ENCODE measurements around the gene ANKRD45.
"Not testable (repeated sequence)": the region's sequence is repeated elsewhere in the genome, so short reads cannot be mapped to it uniquely, and the experiment has no call there.

ANKRD45 gene

DNA sequence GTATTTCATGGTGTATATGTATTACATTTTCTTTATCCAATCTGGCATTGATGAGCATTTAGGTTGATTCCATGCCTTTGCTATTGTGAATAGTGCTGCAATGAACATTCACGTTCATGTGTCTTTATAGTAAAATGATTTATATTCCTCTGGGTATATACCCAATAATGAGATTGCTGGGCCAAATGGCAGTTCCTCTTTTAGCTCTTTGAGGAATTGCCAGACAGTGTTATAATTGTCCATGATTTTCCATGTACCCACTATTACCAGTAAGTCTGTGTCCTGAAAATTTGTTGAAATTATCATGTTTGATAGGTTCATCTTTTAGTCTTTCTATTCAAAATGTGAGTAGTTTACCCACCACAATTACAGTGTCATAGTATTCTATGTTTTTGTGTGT is 101.2 kb downstream of the ANKRD45 start:
- H3K4me3 ChIP-seq (replicated peaks; ENCODE audit: insufficient read depth, low read length): no peak overlapping the region
- DNase-seq (ENCODE audit: low read depth in 1 of 2, low spot score in 1 of 2): no peak
- TF ChIP-seq SPI1 (IDR thresholded peaks at IDR 0.05; ENCODE audit: borderline replicate concordance, low read depth) (peak; percentile 88), GABPA (IDR thresholded peaks at IDR 0.05; ENCODE audit: low read depth) (no peak), REST (IDR thresholded peaks at IDR 0.05; ENCODE audit: insufficient replicate concordance, low read depth) (no peak), POLR2AphosphoS5 (IDR thresholded peaks at IDR 0.05; ENCODE audit: low read depth) (no peak)
- TF ChIP-seq, protein P1, sequence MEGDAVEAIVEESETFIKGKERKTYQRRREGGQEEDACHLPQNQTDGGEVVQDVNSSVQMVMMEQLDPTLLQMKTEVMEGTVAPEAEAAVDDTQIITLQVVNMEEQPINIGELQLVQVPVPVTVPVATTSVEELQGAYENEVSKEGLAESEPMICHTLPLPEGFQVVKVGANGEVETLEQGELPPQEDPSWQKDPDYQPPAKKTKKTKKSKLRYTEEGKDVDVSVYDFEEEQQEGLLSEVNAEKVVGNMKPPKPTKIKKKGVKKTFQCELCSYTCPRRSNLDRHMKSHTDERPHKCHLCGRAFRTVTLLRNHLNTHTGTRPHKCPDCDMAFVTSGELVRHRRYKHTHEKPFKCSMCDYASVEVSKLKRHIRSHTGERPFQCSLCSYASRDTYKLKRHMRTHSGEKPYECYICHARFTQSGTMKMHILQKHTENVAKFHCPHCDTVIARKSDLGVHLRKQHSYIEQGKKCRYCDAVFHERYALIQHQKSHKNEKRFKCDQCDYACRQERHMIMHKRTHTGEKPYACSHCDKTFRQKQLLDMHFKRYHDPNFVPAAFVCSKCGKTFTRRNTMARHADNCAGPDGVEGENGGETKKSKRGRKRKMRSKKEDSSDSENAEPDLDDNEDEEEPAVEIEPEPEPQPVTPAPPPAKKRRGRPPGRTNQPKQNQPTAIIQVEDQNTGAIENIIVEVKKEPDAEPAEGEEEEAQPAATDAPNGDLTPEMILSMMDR (IDR thresholded peaks at IDR 0.05; ENCODE audit: insufficient read depth, low read length): no peak
- H3K27ac ChIP-seq (replicated peaks): no peak overlapping the region
- no peaks in the 10 kb centered on the region for H3K27me3 ChIP-seq (ENCODE audit: insufficient read depth, poor library complexity, severe bottlenecking)

DNA sequence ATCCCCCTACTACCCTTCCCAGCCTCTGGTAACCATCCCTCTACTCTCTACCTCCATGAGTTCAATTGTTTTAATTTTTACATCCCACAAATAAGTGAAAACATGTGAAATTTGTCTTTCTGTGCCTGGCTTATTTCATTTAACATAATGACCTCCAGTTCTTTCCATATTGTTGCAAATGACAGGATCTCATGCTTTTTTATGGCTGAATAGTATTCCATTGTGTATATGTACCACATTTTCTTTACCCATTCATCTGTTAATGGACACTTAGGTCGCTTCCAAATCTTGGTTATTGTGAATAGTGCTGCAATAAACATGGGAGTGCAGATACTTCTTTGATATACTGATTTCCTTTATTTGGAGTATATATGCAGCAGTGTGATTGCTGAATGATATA is 105.8 kb downstream of the ANKRD45 start:
- H3K27ac ChIP-seq (replicated peaks); H3K27me3 ChIP-seq (ENCODE audit: insufficient read depth, poor library complexity, severe bottlenecking); DNase-seq (ENCODE audit: low read depth in 1 of 2, low spot score in 1 of 2); H3K4me3 ChIP-seq (replicated peaks; ENCODE audit: insufficient read depth, low read length): not testable (repeated sequence)

GRCh38 chr1:173562813-173563212 is 106.8 kb downstream of the ANKRD45 start:
- H3K4me3 ChIP-seq (replicated peaks; ENCODE audit: insufficient read depth, low read length): no peak overlapping the region

GRCh38 chr1:173561263-173561662 is 108.4 kb downstream of the ANKRD45 start:
- no peak for DNase-seq (ENCODE audit: low read depth in 1 of 2, low spot score in 1 of 2)
- Histone ChIP-seq H3K27me3 (ENCODE audit: insufficient read depth, poor library complexity, severe bottlenecking) (no peaks in the 10 kb centered on the region), H3K27ac (replicated peaks) (no peak overlapping the region), H3K4me3 (replicated peaks; ENCODE audit: insufficient read depth, low read length) (no peak overlapping the region)
- TF ChIP-seq REST (IDR thresholded peaks at IDR 0.05; ENCODE audit: insufficient replicate concordance, low read depth) (no peak), POLR2AphosphoS5 (IDR thresholded peaks at IDR 0.05; ENCODE audit: low read depth) (no peak), SPI1 (IDR thresholded peaks at IDR 0.05; ENCODE audit: borderline replicate concordance, low read depth) (no peak), GABPA (IDR thresholded peaks at IDR 0.05; ENCODE audit: low read depth) (no peak)
- TF ChIP-seq, protein P1 (IDR thresholded peaks at IDR 0.05; ENCODE audit: insufficient read depth, low read length): no peak

More at GRCh38 chr1:173562813-173563212, 106.8 kb downstream of the ANKRD45 start:
- TF ChIP-seq, protein P1 (IDR thresholded peaks at IDR 0.05; ENCODE audit: insufficient read depth, low read length): no peak
- no peak for TF ChIP-seq POLR2AphosphoS5 (IDR thresholded peaks at IDR 0.05; ENCODE audit: low read depth)
- Histone ChIP-seq H3K27ac (replicated peaks) (no peak overlapping the region), H3K27me3 (ENCODE audit: insufficient read depth, poor library complexity, severe bottlenecking) (no peaks in the 10 kb centered on the region)
- DNase-seq (ENCODE audit: low read depth in 1 of 2, low spot score in 1 of 2): no peak

Data from HL-60 (cell line).